Femur (tissue), 1 donor: ENCODE results near the gene FLT4.
"Not testable (repeated sequence)": the region's sequence is repeated elsewhere in the genome, so short reads cannot be mapped to it uniquely, and the experiment has no call there.

Experiments
- DNase-seq: peaks from one replicate; pipeline ENCODE4 v3.0.0-alpha.2; 2017

Gene FLT4

DNA sequence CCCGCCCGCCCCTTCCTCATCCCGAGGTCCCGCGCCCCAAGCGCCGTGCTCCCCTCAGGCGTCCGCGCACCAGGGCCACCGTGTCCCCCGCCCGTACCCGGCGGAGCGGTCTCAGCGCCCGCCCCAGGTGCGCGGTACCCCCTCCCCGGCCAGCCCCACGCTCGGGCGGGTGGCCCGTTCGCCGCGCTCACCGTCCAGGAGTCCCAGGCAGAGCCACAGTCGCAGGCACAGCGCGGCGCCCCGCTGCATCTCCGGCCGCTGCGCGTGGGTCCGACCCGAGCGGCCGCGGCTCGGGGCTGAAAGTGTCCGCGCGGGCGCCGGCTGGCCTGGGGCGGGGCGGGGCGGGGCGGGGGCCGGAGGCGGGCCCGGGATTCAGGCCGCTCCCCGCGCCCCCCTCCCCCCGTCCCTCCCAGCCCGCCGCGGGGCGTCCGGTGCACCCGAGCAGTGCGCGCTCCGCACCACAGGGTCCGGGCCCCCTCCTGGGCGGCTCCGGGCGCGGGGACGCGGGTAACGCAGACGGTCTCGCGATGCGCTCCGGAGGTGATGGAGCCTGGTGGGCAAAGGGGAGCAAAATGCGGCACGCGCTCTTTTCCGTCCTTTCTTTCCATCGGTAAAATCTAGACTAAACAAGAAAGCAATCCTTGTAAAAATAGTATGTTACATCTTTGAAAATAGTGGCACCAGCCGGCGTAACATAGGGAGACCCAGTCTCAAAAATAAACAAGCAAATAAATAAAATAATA, at the start of gene FLT4:
Gene FLT4, minus strand, starts transcription at position 304 of the 743 bp plus-strand sequence. Its CDS starts 55 bp downstream, at position 249.
- no peak for DNase-seq

DNA sequence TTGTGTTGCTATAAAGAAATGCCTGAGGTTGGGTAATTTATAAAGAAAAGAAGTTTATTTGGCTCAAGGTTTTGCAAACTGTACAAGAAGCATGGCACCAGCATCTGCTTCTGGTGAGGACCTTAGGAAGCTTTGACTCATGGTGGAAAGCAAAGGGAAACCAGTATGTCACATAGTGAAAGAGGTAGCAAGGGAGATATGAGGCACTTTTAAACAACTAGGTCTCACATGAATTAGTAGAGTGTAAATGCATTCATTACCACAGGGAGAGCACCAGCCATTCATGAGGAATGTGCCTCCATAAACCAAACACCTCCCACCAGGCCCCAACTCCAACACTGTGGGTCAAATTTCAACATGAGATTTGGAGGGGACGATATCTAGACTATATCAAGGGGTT, 49.6 kb upstream of the FLT4 start:
- DNase-seq, result no peak

DNA sequence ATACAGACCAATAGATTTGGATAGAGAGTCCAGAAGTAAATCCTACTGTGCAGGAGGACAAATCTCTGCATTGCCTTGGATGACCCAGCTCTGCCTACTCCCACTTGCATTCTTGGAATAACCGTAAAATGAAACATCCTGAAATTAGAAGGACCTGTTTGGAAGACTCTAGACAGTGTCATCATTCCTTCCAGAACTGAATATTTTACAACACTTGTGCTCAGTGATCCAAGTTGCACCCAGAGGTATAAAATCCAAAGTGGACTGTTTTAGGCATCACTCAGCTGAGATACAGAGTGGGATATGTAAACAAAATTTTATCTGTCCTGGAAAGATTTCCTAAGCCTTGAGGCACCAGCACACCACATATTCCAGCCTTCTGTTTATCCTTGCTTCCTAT, 46.7 kb upstream of the FLT4 start:
- no peak for DNase-seq

DNA sequence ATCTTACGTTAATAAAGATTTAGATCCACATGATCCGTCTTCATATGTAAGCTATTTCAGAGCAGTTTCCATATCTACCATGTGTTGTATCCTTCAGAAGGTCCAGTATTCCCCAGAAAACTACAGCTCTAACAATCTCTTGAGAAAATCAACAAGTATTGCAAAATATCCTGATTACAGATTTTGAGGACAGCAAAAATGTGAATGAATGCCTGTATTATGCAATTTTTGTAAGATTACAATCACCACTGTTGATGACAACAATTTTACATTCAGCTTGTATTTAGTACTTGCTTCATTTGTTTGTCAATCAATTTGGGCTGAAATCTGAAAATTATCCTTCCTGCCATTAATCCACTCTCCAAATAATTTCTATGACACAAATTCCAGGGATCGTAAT, 43.0 kb upstream of the FLT4 start:
- no peak for DNase-seq

DNA sequence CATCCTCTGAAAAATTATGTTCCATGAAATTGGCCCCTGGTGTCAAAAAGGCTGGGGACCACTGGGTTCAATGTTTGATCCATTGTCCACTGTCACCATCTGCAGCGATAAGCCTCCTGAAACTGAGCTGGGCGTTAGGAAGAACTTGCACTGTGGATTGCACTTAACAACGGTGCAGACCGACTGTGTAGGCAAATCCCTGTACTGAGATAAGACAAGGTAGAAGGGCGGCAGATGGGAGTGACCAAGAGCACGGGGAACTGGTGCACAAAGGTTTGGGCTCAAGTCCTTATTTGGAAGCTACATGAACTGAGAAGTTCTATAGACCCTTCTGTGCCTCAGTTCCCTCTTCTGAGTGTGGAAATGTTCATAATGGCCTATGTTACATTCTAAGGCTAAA, 41.6 kb upstream of the FLT4 start:
- DNase-seq, result no peak

DNA sequence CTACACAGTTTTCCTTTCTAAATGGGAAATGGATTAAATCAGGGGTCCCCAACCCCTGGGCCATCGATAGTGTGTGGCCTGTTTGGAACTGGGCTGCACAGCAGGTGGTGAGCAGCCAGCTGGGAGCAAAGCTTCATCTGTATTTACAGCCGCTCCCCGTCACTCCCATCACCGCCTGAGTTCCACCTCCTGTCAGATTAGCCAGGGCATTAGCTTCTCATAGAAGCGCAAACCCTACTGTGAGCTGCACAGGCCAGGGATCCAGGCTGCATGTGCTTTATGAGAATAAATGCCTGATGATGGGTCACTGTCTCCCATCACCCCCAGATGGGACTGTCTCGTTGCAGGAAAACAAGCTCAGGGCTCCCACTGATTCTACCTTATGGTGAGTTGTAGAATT, 41.2 kb upstream of the FLT4 start:
- no peak for DNase-seq

DNA sequence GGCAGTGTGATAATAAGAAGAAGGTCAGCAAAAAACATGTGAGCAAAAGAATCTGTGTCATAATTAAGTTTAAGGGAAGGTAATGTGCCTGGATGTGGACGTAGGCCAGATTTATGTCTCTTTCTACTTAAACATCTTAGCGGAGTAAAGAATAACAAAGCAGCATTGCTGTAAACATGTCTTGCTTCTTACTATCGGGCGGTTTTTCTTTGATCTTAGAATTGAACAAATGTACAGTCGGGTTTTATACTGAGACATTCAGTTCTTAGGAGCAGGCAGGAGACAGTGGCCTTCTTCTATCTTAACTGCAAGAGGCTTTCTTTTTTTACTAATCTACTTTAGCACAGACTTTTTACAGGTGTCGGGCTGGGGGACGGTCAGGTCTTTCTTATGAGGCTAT, 40.4 kb upstream of the FLT4 start:
- DNase-seq, result no peak

DNA sequence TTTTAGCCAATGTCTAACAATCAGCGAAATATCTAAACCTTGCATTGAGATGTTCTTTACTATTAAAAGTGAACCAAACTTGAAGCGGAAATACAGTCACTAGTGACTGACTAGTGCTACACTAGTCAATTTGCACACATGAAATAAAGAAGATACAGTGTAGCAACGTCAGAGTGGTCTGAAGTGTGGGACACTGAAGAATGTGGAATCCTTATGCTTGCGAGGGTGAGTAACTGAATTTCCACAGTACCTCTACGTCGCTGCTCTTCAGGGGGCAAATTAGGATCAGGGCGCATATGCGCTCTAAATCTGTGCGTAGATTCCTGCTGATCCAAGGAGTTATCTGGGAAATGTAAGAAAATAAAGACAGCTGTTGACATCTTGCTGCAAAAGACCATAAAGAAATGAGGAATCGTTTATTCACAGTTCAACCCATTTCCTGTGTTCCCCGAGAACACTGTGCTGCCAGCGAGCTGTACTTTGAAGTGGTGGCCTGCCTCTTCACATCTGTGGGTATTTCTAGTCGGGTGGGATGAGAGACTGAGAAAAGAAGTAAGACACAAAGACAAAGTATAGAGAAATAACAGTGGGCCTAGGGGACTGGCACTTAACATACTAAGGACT, 39.8 kb upstream of the FLT4 start:
- no peak for DNase-seq

DNA sequence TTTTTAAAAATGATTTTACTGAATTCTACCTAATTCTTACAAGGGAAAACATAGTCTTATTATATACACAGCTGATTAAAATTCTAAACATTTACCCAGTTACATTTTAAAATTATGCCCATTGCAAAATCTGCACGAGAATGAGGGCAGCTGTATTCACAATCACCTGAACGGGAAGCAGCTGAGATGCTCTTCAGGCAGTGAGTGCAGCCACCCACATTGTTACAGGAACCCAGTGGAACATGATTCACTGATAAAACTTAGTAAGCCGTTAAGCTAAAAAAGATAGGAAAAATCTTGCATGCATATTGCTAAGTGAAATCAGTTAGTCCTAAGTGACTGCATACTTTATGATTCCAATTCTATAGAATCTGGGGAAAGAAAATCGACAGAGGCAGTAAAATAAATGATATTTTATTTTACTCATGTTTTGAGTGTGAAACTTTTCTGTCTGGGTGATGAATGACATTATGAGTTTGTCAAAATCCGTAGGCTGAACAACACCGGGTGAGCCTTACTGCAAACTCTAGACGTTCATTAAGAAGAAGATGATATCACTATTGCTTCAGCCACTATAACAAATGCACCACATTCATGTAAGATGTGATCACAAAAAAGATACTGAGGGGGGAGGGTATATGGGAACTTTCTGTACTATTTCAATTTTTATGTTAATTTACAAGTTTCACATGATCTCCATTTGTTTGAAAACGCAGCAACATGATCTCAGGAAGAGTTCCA, 39.1 kb upstream of the FLT4 start:
- DNase-seq, result no peak

DNA sequence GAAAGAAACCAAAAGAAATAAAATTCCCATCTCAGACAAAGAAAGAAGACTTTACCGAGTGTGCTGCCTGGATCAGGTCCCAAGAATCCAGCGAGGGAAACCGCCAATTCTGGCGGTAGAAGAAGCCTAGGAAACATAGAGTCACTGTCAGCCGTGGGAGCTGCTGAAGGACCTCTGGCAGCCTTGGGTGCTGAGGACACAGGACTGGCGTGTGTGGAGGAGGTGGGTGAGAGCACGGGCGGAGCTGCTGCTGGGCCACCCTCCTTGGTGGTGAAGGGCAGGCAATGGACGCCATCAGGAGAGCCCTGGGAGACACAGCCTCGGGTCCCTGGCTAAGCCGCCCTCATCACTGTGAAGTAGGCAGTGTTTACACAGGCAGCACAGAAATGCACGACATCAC, 37.4 kb upstream of the FLT4 start:
- not testable (repeated sequence) for DNase-seq

DNA sequence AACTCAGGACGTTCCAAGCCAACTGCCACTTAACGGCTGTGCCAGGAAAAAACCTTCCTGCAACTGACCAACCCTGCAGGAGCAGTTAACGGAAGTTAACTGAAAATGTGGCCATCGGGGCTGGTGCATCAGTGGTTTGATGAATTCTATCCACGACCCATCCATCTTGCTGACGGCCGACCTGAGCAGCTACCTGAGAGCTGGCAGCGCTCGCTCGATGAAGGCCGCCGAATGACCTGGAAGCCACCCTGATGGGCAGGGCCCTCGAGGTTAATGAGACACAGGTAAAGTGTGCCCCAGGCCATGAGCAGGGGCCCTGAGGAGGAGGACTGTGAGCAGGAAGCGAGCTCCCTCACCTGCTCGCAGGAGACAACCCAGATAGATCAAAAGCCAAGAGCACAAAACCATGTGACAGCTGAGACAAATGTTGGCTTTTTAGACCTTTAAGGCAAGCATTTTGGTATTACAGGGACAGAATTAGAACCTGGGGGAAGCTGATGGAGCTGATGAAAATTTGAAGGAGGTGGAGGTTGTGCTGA, 35.3 kb upstream of the FLT4 start:
- no peak for DNase-seq

DNA sequence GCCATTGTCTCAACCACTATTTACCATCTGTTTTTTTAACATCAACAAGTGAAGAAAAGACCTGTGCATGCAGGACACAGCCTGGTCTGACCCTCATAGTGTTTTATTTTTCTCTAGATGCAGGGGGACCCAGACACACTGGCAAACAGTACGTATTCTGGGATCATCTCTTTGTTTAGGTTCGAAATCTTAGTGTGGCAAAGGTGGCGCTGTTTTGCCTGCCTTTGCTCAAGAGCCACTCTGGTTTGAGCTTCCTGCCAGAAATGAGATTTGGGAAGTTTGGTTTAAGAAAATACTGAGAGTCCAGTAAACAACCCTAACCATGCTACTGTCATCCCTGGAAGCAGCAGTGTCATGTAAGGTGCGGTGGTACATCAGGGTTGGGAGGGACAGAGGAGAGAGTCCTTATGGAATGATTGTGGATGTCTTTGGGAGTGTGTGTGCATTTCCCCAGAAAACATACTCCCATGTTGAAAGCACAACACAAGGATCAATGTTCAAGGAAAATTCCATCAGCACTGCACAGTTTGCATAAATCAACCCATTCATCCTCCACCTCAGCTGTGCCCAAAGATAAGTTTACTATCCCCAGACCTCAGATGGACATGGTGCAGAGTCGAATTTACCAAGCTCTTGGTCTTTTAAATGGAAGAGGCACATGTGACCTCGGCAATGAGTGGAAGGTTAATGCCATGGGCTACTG, 34.0 kb upstream of the FLT4 start:
- no peak for DNase-seq

DNA sequence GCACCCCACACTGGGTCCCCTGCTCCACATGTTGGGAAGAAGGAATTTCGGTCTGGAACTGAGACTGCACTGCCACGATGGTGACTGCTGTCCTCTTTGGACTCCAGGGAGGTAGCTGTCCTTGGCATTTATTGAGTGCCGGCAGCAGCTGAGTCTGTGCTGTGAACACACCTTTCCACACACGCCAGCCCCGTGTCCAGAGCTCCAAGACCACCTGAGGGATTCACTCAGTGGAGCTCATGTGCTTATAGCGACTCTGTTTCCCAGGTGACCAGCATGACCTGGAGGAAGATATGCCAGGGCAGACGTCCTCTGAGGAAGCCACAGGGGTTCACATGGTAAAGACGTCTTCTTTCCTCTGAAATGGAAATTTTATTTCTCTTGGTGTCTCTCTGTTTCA, 33.2 kb upstream of the FLT4 start:
- DNase-seq, result no peak

DNA sequence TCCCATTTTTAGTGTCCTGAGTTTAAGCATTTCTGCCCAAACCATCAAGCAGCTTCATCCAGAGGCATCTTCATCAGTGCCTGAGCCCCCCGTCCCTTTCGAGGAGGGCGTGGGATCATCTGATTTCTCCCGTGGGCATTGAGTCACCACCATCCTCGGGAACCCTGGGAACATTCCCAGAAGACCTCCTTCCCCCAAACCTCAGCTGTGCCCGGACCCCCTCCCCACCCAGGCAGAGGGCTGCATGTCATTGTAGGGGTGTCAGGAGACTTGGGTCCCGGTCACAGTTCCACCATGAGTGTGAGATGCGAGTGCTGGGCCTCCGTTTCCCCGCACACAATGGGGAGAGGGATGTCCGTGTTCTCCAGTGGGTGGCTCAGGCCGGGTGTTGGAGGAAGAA, 32.6 kb upstream of the FLT4 start:
- not testable (repeated sequence) for DNase-seq

DNA sequence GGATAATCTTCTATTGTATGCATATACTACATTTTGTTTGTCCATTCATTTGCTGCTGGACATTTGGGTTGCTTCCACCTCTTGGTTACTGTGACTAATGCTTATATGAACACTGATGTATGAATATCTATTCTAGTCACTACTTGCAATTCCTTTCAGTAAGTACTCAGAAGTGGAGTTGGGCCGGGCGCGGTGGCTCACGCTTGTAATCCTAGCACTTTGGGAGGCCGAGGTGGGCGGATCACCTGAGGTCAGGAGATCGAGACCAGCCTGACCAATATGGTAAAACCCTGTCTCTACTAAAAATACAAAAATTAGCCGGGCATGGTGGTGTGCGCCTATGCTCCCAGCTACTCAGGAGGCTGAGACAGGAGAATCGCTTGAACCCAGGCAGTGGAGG, 28.9 kb upstream of the FLT4 start:
- DNase-seq, result not testable (repeated sequence)

DNA sequence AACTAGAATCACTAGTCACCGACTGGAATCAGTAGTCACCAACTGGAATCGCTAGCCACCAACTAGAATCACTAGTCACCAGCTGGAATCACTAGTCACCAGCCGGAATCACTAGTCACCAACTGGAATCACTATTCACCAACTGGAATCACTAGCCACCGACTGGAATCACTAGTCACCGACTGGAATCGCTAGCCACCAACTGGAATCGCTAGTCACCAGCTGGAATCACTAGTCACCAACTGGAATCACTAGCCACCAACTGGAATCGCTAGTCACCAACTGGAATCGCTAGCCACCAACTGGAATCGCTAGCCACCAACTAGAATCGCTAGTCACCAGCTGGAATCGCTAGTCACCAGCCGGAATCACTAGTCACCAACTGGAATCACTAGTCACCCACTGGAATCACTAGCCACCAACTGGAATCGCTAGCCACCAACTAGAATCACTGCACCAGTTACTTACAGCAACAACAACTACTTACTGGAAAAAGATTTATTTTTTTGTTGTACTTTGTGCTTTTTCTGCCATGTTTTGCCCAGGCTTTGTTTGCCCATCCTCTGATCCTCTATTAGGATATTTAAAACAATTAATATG, 25.7 kb upstream of the FLT4 start:
- DNase-seq, result no peak

DNA sequence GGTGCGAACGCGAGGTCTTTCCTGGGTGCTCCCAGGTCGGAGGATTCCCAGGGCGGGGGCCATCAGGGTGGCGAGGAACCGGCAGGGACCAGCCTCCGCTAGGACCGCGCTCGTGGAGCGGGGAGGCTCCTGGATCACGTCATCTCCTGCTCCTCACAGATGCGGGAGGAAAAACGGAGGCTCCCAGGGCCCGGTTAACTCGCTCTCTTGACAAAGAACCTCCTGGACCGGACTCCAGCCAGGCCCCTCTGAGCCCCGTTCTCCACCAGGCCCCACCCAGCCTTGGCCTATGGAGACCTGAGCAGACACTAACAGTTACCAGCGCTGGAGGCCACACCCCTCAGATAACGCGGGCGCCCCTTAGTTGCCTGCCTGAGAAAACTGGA, 24.7 kb upstream of the FLT4 start:
- DNase-seq, result not testable (repeated sequence)

DNA sequence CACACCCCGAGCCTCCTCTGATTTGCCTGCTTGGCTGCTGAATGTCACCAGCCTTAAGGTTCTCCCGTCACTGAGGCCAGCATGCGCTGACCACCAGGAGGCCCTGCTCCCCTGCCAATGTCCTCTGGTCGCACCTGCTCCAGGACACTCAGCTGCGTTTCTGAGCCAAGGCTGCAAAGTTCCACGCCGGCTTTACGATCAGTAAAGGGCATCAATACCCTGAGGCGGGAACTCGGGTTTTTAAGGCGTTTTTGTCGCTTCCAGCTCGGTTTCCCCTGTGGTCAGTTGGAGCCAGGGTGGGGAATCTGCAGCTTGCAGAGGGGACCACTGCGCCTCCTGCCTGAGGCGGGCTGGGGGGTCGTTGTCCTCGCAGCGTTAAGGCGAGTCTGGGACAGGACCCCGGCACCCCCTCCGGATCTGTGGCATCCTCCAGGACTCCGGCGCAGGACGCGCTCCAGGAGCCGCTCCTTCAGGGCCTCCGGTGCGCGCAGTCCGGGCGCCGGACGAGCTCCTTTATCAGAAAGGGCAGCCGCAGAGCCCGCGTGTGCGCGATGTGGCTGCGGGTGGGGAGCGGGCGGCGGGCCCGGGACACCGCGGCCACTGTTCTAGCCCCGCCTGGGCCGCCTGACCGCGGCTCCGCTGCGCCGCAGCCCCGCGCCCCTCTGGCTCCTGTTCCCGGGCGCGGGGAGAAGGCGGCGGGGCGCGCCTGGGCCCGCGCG, 24.1 kb upstream of the FLT4 start:
- no peak for DNase-seq

DNA sequence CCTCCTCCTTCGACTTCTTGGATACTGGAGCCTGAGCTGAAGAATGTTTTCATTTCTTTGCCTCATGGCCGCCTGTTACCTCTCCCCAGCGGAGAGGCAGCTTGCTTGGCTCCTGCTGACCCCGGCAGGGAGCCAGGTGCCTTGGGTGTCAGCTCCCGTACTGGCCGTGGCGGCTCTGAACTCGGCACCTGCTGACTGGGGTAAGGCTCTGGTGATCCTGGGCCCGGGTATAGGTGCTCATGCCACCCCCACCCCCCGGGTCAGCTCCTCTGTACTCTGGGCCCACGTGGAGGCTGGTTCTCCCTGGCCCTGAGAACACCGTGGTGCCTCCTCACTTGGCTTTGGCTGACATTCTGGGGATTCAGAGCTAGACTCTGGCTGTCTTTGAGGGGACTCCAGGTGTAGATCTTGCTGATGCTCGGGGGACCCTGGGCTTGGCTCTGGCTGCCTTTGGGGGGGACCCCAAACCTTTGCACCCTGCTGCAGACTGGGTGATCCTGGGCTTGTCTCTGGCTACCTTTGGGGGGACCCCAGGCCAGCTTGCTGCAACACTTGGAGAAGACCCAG, 22.6 kb upstream of the FLT4 start:
- not testable (repeated sequence) for DNase-seq

DNA sequence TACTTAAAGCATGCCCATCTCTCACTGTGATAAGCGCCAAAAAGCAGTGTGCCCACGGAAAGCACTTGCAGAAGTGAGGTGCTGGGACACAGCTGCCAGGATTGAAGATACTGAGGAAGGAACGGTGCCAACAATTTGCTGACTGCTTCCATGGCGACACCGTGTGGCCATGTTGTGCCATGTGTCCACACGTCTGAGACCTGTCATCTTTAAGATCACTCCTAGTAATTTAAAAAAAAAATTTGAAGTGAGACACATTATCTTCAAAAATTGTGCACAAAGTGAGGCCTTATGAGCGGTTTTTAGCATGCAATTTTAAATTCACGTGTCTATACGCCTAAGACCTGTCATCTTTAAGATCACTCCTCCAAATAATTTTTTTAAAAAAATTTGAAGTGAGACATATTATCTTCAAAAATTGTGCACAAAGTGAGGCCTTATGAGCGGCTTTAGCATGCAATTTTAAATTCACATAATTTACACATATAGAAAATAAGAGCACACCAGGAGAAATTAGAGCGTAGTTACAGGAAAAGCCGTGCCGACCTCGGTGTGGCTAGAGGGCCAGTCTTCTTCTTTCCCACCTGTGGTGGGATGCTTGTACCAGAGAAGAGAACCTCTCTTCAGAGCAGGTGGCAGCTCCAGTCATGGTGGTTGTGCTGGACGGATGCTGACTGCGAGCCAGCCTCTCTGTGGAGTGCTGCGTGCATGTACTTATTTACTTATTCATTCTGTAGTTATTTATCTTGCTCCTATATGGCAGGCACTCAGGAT, 21.4 kb upstream of the FLT4 start:
- DNase-seq, result peak; percentile 61

DNA sequence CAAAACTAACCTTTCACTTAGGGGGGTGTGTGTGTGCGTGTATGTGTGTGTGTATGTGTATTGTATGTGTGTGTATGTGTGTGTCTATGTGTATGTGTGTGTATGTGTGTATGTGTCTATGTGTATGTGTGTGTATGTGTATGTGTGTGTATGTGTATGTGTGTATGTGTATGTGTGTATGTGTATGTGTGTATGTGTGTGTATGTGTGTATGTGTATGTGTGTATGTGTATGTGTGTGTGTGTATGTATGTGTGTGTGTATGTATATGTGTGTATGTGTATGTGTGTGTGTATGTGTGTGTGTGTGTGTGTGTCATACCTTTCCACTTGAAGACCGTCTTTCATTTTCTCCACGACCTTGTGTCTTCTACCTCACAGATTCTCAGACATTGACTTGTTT, 20.8 kb upstream of the FLT4 start:
- no peak for DNase-seq
